Gastroesophageal sphincter (tissue), 3 donors: ENCODE measurements around the gene PTPRC.

Experiments used
- POLR2A ChIP-seq, 2 donors: fragments of 450-650 bp; IDR thresholded peaks; one replicate each; pipeline ENCODE4 v1.6.1; 2017; ENCODE audit warnings: antibody characterized with exemption in 2 of 2, mild to moderate bottlenecking in 2 of 2, moderate library complexity in 1 of 2
- POLR2AphosphoS5 ChIP-seq: sonication (generic); formaldehyde crosslinking; IDR thresholded peaks from one replicate; pipeline ENCODE4 v1.6.1; 2017; ENCODE audit warnings: antibody characterized with exemption
- TF ChIP-seq, protein P1 (sequence below), 4 experiments: fragments of 200-600 bp in 2 of 4; fragments of 450-650 bp in 2 of 4; sonication (generic) in 1 of 4; IDR thresholded peaks; one replicate each; pipeline ENCODE4 v1.5.1; 2017 to 2019; ENCODE audit warnings: antibody characterized with exemption in 4 of 4, mild to moderate bottlenecking in 2 of 4, moderate library complexity in 2 of 4

DNA sequence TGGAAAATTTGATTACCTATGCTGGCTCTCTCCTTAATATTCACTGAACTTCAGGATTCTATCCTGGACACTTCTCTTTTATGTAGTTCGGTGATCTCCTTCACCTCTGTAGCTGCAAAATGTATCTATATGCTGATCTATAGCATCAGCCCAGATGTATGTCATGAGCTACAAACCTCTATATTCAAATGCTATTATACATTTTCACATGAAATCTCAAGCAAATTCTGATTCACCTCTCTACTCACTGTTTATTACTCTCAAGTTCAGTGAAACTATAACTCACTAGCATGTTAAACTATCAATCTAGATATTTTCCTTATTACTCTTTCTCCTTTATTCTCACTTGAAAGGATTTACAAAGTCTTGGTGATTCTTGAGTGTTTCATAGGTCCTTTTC is 52.2 kb downstream of the PTPRC start:
- TF ChIP-seq, protein P1, sequence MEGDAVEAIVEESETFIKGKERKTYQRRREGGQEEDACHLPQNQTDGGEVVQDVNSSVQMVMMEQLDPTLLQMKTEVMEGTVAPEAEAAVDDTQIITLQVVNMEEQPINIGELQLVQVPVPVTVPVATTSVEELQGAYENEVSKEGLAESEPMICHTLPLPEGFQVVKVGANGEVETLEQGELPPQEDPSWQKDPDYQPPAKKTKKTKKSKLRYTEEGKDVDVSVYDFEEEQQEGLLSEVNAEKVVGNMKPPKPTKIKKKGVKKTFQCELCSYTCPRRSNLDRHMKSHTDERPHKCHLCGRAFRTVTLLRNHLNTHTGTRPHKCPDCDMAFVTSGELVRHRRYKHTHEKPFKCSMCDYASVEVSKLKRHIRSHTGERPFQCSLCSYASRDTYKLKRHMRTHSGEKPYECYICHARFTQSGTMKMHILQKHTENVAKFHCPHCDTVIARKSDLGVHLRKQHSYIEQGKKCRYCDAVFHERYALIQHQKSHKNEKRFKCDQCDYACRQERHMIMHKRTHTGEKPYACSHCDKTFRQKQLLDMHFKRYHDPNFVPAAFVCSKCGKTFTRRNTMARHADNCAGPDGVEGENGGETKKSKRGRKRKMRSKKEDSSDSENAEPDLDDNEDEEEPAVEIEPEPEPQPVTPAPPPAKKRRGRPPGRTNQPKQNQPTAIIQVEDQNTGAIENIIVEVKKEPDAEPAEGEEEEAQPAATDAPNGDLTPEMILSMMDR (IDR thresholded peaks at IDR 0.05), result no peak
- TF ChIP-seq POLR2A (IDR thresholded peaks at IDR 0.05), result no peak
- no peak for TF ChIP-seq POLR2AphosphoS5
